ENCODE results near the gene GLIS2.
"Not testable (repeated sequence)": the region's sequence is repeated elsewhere in the genome, so short reads cannot be mapped to it uniquely, and the experiment has no call there.

Gene GLIS2

GRCh38 chr16:4337540-4338088, 21.7 kb downstream of the GLIS2 start:
- DNase-seq, result no peak

GRCh38 chr16:4338125-4338582, 22.3 kb downstream of the GLIS2 start:
- no peak for DNase-seq

- DNase-seq, result no peak
Measured at GRCh38 chr16:4338712-4339299, 22.9 kb downstream of the GLIS2 start.

- no peak for DNase-seq
Measured at GRCh38 chr16:4339455-4339854, 23.6 kb downstream of the GLIS2 start.

GRCh38 chr16:4339909-4340308, 24.0 kb downstream of the GLIS2 start:
- DNase-seq, result no peak

GRCh38 chr16:4340443-4340842, 24.6 kb downstream of the GLIS2 start:
- no peak for DNase-seq

GRCh38 chr16:4341250-4341649, 25.4 kb downstream of the GLIS2 start:
- DNase-seq, result no peak

GRCh38 chr16:4342866-4343744, 27.2 kb downstream of the GLIS2 start:
- no peak for DNase-seq

- DNase-seq, result not testable (repeated sequence)
Measured at GRCh38 chr16:4344300-4344982, 28.6 kb downstream of the GLIS2 start.

- no peak for DNase-seq
Measured at GRCh38 chr16:4344983-4345835, 29.3 kb downstream of the GLIS2 start.

- no peak for DNase-seq
Measured at GRCh38 chr16:4345836-4346781, 30.2 kb downstream of the GLIS2 start.

- no peak for DNase-seq
Measured at GRCh38 chr16:4347010-4347409, 31.1 kb downstream of the GLIS2 start.

- DNase-seq, result no peak
Measured at GRCh38 chr16:4347765-4348509, 32.1 kb downstream of the GLIS2 start.

GRCh38 chr16:4349332-4349731, 33.5 kb downstream of the GLIS2 start:
- no peak for DNase-seq

- DNase-seq, result no peak
Measured at GRCh38 chr16:4350365-4350786, 34.5 kb downstream of the GLIS2 start.

GRCh38 chr16:4350787-4351659, 35.2 kb downstream of the GLIS2 start, which contains the start of gene PAM16:
TSS of gene PAM16 (minus strand) at chr16:4351321. CDS start at chr16:4351234, 87 bp downstream.
- peak; percentile 93 for DNase-seq

GRCh38 chr16:4351880-4352279, 36.0 kb downstream of the GLIS2 start:
- DNase-seq, result peak; percentile 85

- DNase-seq, result no peak
Measured at GRCh38 chr16:4352843-4353242, 37.0 kb downstream of the GLIS2 start.

GRCh38 chr16:4353675-4354074, 37.8 kb downstream of the GLIS2 start:
- DNase-seq, result no peak
